CD4-positive, alpha-beta T cell treated with Interferon gamma for 1 hour (primary cell): ENCODE measurements around the gene CLCN2.

Source experiments
- DNase-seq: peaks from one replicate; pipeline ENCODE4 v3.0.0-alpha.2; 2020

The CLCN2 gene

GRCh38 chr3:184358921-184359350 is 2.5 kb downstream of the CLCN2 start:
- no peak for DNase-seq

DNA sequence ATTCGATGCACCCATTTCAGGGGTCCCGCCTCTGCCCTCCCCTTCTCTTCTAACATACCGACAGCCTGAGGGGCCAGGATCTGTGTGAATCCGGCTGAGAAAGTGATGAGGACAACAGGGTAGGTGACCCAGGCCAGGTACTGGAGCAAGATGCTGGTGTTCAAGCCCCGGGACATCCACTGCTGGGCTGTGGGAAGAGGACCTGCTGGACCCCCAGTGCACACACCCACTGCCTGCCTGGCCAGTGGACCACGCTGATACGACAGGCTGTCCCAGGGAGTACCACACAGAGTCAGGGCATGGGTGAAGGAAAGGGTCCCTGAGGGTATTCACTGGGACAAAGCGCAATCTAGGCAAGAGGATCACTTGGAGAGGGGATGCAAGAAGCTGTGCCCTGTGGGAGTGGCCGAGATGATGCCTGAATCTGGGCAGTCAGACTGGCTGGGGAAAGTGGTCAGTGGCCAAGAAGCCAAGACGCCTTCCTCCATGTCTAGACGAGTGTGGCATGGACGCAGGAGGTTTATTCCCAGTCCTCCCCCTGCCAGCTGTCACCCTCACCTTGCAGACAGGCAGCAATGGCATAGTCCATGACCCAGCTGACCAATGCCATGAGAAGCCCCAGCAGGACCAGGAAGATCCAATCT is 3.2 kb downstream of the CLCN2 start:
- DNase-seq = no peak

DNA sequence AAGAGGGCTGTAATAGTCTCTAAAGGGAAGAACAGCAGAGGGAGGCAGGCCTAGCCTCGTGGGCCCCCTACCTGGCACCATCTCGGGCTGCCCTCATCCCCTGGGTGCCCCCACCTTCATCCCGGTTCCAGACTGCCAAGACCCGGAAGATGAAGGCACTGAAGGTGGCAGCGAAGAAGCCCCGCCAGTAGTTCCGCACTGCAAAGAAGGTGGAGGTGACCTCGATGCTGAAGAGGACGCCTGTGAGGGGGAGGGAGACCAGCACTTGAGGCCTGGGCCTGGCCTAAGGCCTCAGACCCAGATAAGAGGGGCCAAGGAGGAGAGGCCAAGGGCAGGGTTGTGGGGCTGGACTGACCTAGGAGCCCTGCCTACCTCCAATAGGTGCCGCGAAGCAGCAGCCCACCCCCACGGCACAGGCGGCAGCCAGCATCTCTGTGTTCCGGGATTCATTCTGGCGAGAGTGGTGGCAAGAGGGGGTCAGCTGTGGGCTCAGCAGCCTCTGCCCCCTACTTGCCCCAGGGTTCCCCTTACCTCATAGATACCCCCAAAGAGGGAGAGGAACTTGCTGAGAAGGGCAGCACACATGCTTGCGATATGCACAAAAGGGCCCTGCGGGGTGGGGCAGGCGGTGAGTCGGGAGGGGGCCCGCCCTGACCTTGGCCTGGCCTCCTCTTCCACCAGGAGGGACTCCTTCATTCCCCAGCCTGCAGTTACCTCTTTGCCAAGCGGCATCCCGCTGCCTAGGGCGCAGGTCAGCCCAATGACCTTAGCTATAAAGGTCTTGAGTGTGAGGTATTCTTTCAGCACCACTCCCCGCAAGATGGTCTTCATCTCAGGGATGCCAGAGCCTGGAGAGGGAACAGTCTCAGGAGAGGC is 3.9 kb downstream of the CLCN2 start:
- no peak for DNase-seq

- DNase-seq = no peak
Observed at GRCh38 chr3:184355261-184356040, 6.0 kb downstream of the CLCN2 start.

GRCh38 chr3:184354754-184355153 is 6.7 kb downstream of the CLCN2 start:
- DNase-seq = no peak

GRCh38 chr3:184354121-184354728 is 7.2 kb downstream of the CLCN2 start:
- peak; percentile 49 for DNase-seq

DNA sequence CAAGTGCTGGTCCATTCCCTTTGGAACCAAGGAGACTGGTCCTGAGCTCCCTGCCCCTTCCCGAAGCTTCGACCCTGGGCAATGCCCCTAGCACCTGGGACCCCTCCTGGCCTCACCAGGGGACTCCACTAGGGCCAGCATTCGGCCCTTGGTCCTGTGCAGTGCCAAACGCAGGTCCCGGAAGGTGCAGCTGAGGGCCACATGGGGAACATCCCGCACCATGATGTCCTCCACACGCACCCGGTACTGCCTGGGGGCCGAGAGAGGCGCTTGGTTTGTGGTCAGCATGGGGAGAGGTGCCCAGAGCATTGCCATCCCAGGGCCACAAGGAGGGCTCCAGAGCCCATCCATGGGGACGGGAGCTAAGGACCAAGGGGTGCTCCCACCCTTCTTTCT is 7.9 kb downstream of the CLCN2 start:
- DNase-seq = no peak

GRCh38 chr3:184352897-184353545 is 8.4 kb downstream of the CLCN2 start:
- DNase-seq = no peak

DNA sequence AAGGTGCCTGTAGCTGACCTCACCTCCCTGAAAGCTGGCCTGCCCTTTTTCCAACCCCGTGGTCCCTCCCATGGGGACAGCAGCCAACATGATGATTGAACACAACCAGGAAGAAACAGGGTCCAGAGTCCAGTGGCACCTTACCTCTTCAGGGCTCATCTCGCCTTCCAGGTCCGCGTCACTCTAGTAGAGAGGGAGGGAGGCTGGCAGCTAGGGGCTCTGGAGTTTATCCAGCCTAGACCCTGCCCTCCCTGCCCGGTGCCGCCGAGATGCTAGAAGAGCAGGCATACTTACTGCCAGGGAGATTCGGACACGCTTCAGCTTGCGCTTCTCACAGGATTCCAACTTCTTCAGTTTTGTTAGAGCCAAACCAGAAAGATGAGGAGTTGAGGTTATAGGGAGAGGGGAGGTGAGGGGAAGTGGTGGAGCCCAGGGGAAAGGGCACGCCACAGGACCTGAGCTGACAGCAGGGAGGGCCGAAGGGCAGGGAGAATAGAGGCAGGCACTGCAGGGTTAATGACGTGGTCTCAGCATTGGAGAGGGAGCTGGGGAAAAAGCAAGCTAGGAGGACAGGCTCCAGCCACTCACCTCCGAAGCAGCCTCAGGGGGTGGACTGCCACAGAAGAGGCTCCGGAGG is 9.1 kb downstream of the CLCN2 start:
- DNase-seq = no peak

DNA sequence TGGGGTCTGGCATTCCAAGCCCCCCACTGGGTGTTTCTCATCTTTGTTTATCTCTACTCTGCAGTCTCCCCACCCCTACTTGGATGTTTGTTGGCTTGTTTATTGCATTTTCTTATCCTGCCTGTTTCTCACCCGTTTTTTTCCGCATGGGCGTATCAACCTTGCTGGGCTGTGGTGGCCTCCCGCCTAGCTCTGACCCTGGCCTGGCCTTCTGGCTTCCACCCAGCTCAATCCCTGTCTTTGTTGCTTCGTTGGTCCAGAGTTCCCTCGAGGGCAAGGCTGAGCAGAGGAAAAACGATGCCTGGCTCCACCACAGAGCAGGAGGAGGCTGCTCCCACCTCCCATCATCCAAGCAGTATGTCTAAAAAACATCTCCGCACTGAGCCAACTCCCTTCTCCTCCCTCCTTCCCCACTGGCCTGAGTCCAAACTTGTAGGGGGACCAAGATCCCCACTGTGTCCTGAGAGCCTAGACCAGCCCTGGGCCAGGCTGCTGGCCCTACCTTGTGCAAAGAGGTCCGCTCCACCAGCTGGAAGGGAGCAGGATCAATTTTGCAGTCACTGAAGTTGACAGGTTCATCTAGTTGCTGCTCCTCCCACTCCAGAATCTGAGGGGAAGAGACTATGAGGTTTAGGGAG is 9.8 kb downstream of the CLCN2 start:
- no peak for DNase-seq

GRCh38 chr3:184350618-184351017 is 10.8 kb downstream of the CLCN2 start:
- DNase-seq = no peak

- no peak for DNase-seq
Observed at GRCh38 chr3:184349563-184350470, 11.6 kb downstream of the CLCN2 start.

GRCh38 chr3:184348057-184348382 is 13.4 kb downstream of the CLCN2 start:
- no peak for DNase-seq

DNA sequence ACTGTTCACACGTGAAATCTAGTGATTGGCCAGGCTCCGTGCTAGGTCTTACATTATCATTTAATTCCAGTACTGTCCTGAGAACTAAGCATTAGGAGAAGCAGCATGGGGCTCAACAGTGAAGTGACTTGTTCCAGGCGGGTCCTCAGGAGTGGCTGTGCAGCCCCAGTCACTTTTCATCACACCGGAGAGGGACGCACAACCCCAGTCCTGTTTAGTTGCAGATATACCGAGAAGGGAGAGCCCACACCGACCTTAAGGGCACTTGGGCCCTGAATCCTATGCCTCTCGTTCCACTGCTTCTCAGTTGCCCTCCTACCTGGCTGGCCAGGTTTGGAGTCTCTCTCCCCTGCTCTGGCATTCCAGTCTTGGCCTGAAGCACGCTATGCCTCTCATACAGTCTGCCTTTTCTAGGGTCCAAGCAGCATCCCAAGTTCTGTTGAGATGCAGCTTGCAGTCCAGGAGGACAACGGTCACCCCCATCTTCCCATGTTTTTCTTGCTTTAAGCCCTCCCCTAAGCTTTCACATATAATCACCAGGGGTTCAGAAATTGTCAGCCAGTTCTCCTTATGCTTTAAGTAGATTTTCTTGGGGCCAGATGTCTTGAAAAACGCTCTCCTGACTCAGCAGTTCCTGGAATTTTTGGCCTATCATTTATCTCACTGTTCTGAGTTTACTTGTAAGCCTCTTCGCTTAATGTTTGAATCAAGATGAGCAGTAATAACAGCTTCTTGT is 13.9 kb downstream of the CLCN2 start:
- DNase-seq = no peak

DNA sequence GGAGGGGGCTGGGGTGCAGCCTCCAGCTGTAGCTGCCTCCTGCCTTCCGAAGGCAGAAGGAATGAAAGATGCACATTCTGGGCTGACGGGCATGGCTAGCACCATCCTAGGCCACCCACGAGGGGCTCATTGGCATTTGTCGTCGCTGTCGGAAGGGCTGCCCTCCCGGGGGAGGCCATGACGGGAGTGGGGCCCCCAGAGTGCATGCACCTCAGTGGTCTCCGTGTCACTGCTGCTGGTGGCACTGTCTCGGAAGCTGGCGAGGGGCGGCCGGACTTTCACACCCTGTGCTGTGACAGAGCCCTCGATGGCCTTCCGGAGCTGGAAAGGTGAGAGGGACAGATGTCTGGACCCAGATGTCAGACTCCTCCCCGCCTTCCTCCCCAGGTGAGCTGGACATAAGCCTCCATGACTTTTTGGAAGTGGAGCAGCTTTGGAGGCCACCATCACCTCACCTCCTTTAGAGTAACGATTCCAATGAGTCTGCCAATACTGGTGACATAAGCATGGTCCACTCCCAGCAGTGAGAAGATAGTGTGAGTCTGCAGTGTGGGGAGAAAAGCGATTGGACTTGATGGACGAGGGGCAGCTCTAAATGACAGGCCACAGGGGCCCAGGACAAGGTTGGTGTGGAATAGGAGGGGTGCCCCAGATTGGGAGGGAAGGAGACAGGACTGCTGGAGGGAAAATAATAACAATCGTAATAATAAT is 14.8 kb downstream of the CLCN2 start:
- DNase-seq = no peak

DNA sequence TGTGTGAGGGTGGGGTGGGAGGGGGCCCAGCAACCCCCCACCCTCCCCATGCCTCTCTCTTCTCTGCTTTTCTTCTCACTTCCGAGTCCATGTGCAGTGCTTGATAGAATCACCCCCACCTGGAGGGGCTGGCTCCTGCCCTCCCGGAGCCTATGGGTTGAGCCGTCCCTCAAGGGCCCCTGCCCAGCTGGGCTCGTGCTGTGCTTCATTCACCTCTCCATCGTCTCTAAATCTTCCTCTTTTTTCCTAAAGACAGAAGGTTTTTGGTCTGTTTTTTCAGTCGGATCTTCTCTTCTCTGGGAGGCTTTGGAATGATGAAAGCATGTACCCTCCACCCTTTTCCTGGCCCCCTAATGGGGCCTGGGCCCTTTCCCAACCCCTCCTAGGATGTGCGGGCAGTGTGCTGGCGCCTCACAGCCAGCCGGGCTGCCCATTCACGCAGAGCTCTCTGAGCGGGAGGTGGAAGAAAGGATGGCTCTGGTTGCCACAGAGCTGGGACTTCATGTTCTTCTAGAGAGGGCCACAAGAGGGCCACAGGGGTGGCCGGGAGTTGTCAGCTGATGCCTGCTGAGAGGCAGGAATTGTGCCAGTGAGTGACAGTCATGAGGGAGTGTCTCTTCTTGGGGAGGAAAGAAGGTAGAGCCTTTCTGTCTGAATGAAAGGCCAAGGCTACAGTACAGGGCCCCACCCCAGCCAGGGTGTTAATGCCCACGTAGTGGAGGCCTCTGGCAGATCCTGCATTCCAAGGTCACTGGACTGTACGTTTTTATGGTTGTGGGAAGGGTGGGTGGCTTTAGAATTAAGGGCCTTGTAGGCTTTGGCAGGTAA is 15.9 kb downstream of the CLCN2 start:
- DNase-seq = peak; percentile 17

DNA sequence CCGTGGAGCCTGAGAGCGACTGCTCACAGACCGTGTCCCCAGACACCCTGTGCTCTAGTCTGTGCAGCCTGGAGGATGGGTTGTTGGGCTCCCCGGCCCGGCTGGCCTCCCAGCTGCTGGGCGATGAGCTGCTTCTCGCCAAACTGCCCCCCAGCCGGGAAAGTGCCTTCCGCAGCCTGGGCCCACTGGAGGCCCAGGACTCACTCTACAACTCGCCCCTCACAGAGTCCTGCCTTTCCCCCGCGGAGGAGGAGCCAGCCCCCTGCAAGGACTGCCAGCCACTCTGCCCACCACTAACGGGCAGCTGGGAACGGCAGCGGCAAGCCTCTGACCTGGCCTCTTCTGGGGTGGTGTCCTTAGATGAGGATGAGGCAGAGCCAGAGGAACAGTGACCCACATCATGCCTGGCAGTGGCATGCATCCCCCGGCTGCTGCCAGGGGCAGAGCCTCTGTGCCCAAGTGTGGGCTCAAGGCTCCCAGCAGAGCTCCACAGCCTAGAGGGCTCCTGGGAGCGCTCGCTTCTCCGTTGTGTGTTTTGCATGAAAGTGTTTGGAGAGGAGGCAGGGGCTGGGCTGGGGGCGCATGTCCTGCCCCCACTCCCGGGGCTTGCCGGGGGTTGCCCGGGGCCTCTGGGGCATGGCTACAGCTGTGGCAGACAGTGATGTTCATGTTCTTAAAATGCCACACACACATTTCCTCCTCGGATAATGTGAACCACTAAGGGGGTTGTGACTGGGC is 16.7 kb downstream of the CLCN2 start:
- DNase-seq = no peak
